DOHH2 (cell line): ENCODE data around the gene SHISA7.

Experiments used
- H3F3A ChIP-seq: fragments of 200-600 bp; sonication (generic), shearing (Covaris generic); 2 replicates; pipeline ENCODE4 v1.6.0; 2016; ENCODE audit warnings: antibody characterized with exemption, mild to moderate bottlenecking; ENCODE audit not compliant: control insufficient read depth, insufficient read depth
- H3K27ac ChIP-seq: fragments of 200-600 bp; sonication (generic); 2 replicates; pipeline ENCODE4 v1.5.1; 2014; ENCODE audit warnings: low read depth, mild to moderate bottlenecking, low read length, moderate library complexity
- H3K27me3 ChIP-seq: fragments of 200-600 bp; sonication (generic); 2 replicates; pipeline ENCODE4 v1.6.1; 2014; ENCODE audit warnings: mild to moderate bottlenecking, low read length, mixed read lengths; ENCODE audit not compliant: control insufficient read depth
- H3K36me3 ChIP-seq: fragments of 200-600 bp; sonication (generic); 2 replicates; pipeline ENCODE4 v1.6.1; 2014; ENCODE audit warnings: mild to moderate bottlenecking, low read length, moderate library complexity, mixed read lengths; ENCODE audit not compliant: control insufficient read depth
- H3K4me1 ChIP-seq: fragments of 200-600 bp; sonication (generic); 2 replicates; pipeline ENCODE4 v1.6.1; 2014; ENCODE audit warnings: mild to moderate bottlenecking, low read length, mixed read lengths; ENCODE audit not compliant: control insufficient read depth
- H3K4me2 ChIP-seq: fragments of 200-600 bp; sonication (generic); 2 replicates; pipeline ENCODE4 v1.6.0; 2014; ENCODE audit warnings: mild to moderate bottlenecking, low read length, moderate library complexity
- H3K4me3 ChIP-seq: fragments of 200-600 bp; sonication (generic); 2 replicates; pipeline ENCODE4 v1.5.1; 2014; ENCODE audit warnings: mild to moderate bottlenecking, low read length, mixed read lengths
- H3K79me2 ChIP-seq: fragments of 200-600 bp; sonication (generic); 2 replicates; pipeline ENCODE4 v1.6.1; 2014; ENCODE audit warnings: mild to moderate bottlenecking, low read length, mixed read lengths; ENCODE audit not compliant: control insufficient read depth
- H3K9me2 ChIP-seq: fragments of 200-600 bp; sonication (generic); replicated peaks from 2 replicates; pipeline ENCODE4 v1.6.1; 2014; ENCODE audit warnings: mild to moderate bottlenecking, low read length, mixed read lengths; ENCODE audit not compliant: control insufficient read depth
- H3K9me3 ChIP-seq: fragments of 200-600 bp; sonication (generic); 2 replicates; pipeline ENCODE4 v1.6.1; 2014; ENCODE audit warnings: antibody characterized with exemption, low read length, mixed read lengths; ENCODE audit not compliant: control insufficient read depth, insufficient read depth
- H4K20me1 ChIP-seq: fragments of 200-600 bp; sonication (generic); 2 replicates; pipeline ENCODE4 v1.6.0; 2014; ENCODE audit warnings: low read depth, mild to moderate bottlenecking, antibody characterized with exemption, low read length, moderate library complexity; ENCODE audit not compliant: control insufficient read depth, insufficient read depth
- CTCF ChIP-seq: fragments of 200-600 bp; sonication (generic); IDR thresholded peaks from one replicate; pipeline ENCODE4 v1.5.1; 2014; ENCODE audit warnings: antibody characterized with exemption, mild to moderate bottlenecking, low read depth, low read length; ENCODE audit not compliant: poor library complexity, severe bottlenecking
- EZH2phosphoT487 ChIP-seq: fragments of 200-600 bp; sonication (generic); IDR thresholded peaks from 2 replicates; pipeline ENCODE4 v1.6.1; 2017; ENCODE audit warnings: borderline replicate concordance, mild to moderate bottlenecking, antibody characterized with exemption, low read length, moderate library complexity, mixed read lengths

SHISA7 gene

GRCh38 chr19:55400281-55401087, 42.6 kb downstream of the SHISA7 start:
- Histone ChIP-seq H3K27me3 (no peaks in the 10 kb centered on the region), H3K79me2 (peaks cover 21% of the 10 kb centered on the region), H4K20me1 (peaks cover 18% of the 10 kb centered on the region), H3F3A (peaks cover 54% of the 10 kb centered on the region), H3K36me3 (peaks cover 45% of the 10 kb centered on the region), H3K4me3 (no peak overlapping the region), H3K9me3 (no peaks in the 10 kb centered on the region), H3K4me1 (peaks cover 5% of the 10 kb centered on the region), H3K27ac (no peak overlapping the region), H3K9me2 (no peaks in the 10 kb centered on the region), H3K4me2 (no peak overlapping the region)
- TF ChIP-seq CTCF (no peak), EZH2phosphoT487 (no peak)

GRCh38 chr19:55398200-55398925, 44.7 kb downstream of the SHISA7 start:
- Histone ChIP-seq H3F3A (peaks cover 49% of the 10 kb centered on the region), H3K27me3 (no peaks in the 10 kb centered on the region), H3K79me2 (peaks cover 7% of the 10 kb centered on the region), H4K20me1 (peaks cover 9% of the 10 kb centered on the region; the same call in 1 of the 2 replicates), H3K36me3 (peaks cover 27% of the 10 kb centered on the region), H3K4me1 (peaks cover 3% of the 10 kb centered on the region; the same call in 1 of the 2 replicates), H3K9me3 (no peaks in the 10 kb centered on the region), H3K4me3 (no peak overlapping the region), H3K27ac (no peak overlapping the region), H3K4me2 (no peak overlapping the region), H3K9me2 (no peaks in the 10 kb centered on the region)
- TF ChIP-seq EZH2phosphoT487, result no peak
- no peak for TF ChIP-seq CTCF

- peaks cover 14% of the 10 kb centered on the region for H4K20me1 ChIP-seq
- peaks cover 29% of the 10 kb centered on the region for H3K4me1 ChIP-seq
- no peak overlapping the region for H3K4me2 ChIP-seq
- peaks cover 45% of the 10 kb centered on the region for H3F3A ChIP-seq
- no peaks in the 10 kb centered on the region for H3K27me3 ChIP-seq
- no peaks in the 10 kb centered on the region for H3K9me2 ChIP-seq
- TF ChIP-seq CTCF, result no peak
- no peak for TF ChIP-seq EZH2phosphoT487
- H3K9me3 ChIP-seq, result no peaks in the 10 kb centered on the region
- peaks cover 6% of the 10 kb centered on the region for H3K79me2 ChIP-seq
- H3K36me3 ChIP-seq, result peaks cover 22% of the 10 kb centered on the region
- H3K27ac ChIP-seq, result no peak overlapping the region
- no peak overlapping the region for H3K4me3 ChIP-seq
Measured at GRCh38 chr19:55392820-55393761, 50.0 kb downstream of the SHISA7 start.
